LHCN-M2 (cell line): ENCODE measurements around the gene OTUD4. TPM values are rescaled to one million over a fixed set of nuclear protein-coding genes. Genes with fewer than 3 reads are reported as not detected.
A peak's percentile ranks its signal among the peaks of the same experiment; 100 is the strongest.

Experiments used
- DNase-seq: peaks from one replicate; pipeline ENCODE4 v3.0.0-alpha.2; 2012; ENCODE audit warnings: low read depth
- total RNA-seq: library from RNA; depleted of rRNA; stranded (reverse); fragments of >200 nt; gene quantifications from 2 replicates; pipeline ENCODE4 v1.2.3, GENCODE V29; 2014; rRNA removed

OTUD4 gene
- total RNA-seq, 1 experiment from 2014 or later, result 31.7 TPM

- DNase-seq, result no peak
Observed at GRCh38 chr4:145108128-145108527, 72.3 kb downstream of the OTUD4 start.

GRCh38 chr4:145107126-145107525 lies 73.3 kb downstream of the OTUD4 start:
- no peak for DNase-seq

- DNase-seq, result no peak
Observed at GRCh38 chr4:145103496-145103895, 76.9 kb downstream of the OTUD4 start.

DNA sequence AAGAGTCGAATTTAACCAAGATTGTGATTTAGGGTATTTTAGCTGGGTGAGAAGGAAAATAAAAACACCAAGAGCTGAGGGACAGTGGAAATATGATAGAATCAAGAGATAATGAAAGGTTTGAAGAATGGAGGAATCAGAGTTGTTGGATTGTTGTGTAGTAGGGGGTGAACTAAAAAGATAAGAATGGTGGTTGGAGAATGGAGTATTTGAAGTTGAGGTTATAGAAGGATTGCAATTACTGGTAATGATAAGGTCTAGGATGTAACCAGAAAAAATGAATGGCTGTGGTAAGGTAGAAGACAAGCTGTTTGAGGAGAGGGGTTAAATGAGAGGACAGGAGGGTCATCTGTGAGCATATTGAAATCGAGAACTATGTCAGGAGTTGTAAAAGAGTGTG lies 77.8 kb downstream of the OTUD4 start:
- no peak for DNase-seq

- peak; percentile 17 for DNase-seq
Observed at GRCh38 chr4:145101091-145101490, 79.3 kb downstream of the OTUD4 start.

- DNase-seq, result peak; percentile 2
Observed at GRCh38 chr4:145099653-145100052, 80.7 kb downstream of the OTUD4 start.

DNA sequence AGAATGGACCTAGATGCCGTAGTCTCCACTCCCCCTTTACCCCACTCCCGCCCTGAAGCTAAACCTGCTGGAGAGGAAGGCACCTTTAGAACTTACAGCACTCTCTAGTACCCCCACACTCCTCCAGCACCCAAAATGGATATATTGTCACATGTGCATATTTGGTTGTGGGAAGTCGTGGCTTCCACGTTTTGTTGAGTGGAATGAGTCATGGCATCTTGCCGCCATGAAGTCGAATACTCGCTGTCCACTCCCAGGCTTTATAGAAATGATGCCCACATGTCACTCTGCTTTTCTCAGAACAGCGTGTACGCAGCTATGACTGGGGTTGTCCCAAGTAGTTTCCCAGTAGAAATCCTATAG lies 81.7 kb downstream of the OTUD4 start:
- DNase-seq, result peak; percentile 72

DNA sequence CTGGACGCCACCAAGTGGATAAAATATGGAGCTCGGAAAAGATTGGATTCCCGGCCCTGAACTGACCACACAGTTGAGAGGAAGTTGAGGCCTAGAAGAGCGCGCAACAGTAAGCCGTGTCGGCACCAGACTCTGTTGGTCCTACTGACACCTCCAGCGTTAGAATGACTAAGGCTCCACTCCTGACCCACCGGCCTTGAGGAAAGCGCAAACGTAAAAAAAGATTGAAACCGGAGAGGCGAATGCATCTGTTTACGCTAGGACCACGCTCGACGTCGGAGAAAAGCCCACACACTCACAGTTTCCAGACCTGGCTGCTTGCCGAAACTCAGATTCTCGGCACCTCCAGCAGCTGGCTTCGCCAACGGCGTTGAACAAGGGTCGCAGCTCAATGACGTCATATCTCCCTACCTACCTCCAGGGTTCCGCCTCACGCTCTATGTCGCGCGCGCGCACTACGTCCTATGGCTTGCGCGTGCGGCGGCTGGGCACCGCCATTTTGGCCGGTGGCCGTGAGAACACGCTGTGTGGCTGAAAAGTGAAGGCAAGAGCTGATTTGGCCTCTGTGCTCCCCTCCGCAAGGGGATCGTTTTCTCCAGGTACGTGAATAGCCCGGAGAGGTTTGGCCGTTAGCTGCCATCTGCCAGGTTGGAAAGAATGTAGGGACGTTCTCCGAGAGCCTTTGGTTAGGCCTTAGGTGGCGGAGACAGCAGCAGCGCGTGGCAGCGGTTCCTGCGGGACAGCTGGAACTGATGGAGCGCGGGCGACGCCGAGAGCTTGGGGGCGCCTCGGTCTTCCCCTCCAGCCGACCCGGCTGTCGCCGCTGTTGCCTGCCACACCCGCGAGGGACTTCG lies 82.3 kb downstream of the OTUD4 start, which contains the start of the genes ABCE1 and ANAPC10:
Gene ABCE1 (plus strand): TSS at position 491 of the 854 bp plus-strand sequence. CDS start 6,102 bp downstream, outside the sequence.
Gene ANAPC10 (minus strand): TSS at position 376 of the 854 bp plus-strand sequence. CDS start 2,097 bp downstream, outside the sequence.
- peak; percentile 98 for DNase-seq

DNA sequence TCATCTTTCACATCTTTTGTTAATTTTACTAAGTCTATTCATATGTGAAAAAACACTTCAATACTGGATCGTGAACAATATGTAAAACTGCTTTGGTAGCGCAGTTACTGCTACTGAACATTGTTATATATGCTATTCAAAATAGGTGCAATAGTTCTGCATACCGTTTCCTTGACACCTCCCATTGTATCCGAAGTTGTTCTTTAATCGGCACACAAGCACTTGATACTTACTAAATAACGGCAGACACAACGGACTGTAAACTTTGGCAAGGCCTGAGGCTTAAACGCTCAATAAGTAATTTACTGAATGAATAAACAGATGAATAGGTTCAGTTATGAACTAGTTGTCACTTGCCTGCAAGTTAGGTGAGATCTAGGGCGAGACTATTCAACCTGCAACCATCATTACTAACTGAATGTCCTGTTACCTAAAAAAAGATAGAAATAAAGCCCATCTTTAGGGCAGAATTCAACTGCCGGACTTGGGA lies 83.0 kb downstream of the OTUD4 start:
- no peak for DNase-seq

GRCh38 chr4:145093638-145094037 lies 86.8 kb downstream of the OTUD4 start:
- DNase-seq, result no peak

GRCh38 chr4:145090380-145090779 lies 90.0 kb downstream of the OTUD4 start:
- no peak for DNase-seq

DNA sequence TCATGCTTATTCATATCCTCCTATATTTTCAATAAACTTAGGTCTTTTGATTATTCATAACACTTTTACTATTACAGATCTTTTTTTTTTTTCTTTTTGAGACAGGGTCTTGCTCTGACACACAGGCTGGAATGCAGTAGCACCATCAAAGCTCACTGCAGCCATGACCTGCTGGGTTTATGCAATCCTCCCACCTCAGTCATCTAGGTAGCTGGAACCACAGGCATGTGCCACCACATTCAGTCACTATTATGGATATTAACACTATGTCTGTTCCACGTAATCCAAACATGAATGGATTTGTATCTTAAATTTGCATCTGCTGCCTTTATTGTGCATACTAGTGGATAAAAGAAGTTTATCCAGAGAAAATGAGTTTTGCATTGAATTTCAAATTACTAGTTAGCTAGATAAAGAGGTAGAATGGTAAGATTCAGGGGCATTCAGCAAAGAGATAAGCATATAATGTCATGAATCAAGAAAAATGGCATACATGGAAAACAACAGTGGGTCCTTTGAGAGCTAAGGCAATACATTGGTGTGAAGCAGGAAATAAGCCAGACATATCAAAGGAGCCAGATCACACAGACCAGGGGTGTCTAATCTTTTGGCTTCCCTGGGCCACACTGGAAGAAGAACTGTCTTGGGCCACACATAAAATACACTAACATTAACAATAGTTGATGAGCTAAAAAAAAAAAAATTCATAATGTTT lies 96.3 kb downstream of the OTUD4 start:
- DNase-seq, result no peak

Other genes starting within 250 kb of the OTUD4 start
- 26.2 and 41.6 TPM in 2 replicates for gene ANAPC10, start 82.4 kb downstream of the OTUD4 start, total RNA-seq
- 183 and 197 TPM in 2 replicates for gene ABCE1, start 82.3 kb downstream of the OTUD4 start, total RNA-seq